ENCODE results near the gene TTC33.

DNA sequence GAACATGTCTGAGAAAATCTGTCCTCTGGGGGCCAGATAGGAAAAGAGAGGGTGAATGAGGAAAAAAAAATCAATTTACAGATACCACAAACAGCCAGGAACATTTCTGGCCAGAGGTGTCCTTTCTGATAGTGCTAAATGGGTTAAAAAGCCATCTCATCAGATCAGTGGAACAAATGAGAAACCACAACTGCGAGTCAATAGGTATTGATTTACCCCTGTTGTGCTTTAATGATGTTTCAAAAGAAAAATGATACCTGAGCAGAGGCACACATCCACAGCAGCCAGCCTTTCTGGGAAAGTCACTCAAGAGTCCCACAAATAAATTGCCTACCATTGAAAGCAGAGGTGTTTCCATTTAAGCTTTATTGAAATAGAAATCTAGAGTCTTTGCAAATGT, 155.4 kb downstream of the TTC33 start:
- TF ChIP-seq, protein P1, sequence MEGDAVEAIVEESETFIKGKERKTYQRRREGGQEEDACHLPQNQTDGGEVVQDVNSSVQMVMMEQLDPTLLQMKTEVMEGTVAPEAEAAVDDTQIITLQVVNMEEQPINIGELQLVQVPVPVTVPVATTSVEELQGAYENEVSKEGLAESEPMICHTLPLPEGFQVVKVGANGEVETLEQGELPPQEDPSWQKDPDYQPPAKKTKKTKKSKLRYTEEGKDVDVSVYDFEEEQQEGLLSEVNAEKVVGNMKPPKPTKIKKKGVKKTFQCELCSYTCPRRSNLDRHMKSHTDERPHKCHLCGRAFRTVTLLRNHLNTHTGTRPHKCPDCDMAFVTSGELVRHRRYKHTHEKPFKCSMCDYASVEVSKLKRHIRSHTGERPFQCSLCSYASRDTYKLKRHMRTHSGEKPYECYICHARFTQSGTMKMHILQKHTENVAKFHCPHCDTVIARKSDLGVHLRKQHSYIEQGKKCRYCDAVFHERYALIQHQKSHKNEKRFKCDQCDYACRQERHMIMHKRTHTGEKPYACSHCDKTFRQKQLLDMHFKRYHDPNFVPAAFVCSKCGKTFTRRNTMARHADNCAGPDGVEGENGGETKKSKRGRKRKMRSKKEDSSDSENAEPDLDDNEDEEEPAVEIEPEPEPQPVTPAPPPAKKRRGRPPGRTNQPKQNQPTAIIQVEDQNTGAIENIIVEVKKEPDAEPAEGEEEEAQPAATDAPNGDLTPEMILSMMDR (IDR thresholded peaks at IDR 0.05) = no peak
- no peak for TF ChIP-seq POLR2A (IDR thresholded peaks at IDR 0.05)

Measured in right lobe of liver (tissue), 4 donors.